Measurements from ENCODE around the gene PPAN.

PPAN gene

DNA sequence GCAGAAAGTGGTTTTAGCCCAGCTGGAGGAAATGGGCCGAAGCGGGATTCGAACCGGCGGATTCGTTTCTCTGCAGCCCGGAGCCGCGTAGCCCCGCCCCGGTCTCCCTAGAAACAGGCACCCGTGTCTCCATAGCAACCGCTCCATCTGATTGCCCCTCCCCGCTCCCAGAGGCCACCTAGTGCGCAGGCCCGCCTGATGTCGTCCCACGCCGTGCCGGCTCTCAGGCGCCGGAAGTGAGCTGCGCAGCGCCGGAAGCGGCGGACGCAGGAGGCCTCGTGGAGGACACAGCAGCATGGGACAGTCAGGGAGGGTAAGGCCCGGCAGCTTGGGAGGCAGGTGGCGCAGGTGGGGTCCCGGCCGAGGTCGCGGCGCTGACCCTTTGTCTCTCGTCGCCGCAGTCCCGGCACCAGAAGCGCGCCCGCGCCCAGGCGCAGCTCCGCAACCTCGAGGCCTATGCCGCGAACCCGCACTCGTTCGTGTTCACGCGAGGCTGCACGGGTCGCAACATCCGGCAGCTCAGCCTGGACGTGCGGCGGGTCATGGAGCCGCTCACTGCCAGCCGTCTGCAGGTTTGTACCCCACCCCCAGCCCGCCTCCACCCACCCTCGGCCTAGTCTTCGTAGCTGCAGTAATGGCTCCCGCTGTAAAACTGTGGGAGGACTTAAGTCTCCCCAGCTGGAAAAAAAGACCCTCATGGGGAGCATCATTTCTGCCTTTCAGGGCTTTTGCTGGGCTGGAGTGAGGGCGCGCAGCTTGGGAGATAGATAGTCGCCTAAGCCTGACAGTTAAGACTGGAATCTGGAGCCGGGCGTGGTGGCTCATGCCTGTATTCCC lies at the start of gene PPAN:
Gene PPAN (plus strand): TSS at position 263 of the 837 bp plus-strand sequence. CDS start 33 bp downstream, at position 296.
- no peak for TF ChIP-seq CTCF (IDR thresholded peaks at IDR 0.05; ENCODE audit: low read depth, low read length)
- peak; percentile 99 for DNase-seq (ENCODE audit: low read depth in 2 of 2)
- H3K4me3 ChIP-seq (replicated peaks in 1 of 2; ENCODE audit: low read depth in 2 of 2, low read length in 2 of 2), result peak within 1 kb of the TSS; percentile 66 to 86

- no peak overlapping the region for H3K4me3 ChIP-seq (replicated peaks in 1 of 2; ENCODE audit: low read depth in 2 of 2, low read length in 2 of 2)
- no peak for TF ChIP-seq CTCF (IDR thresholded peaks at IDR 0.05; ENCODE audit: low read depth, low read length)
- no peak for DNase-seq (ENCODE audit: low read depth in 2 of 2)
Measured at GRCh38 chr19:10061717-10062310, 44.3 kb upstream of the PPAN start.

GRCh38 chr19:10068205-10068604 lies 38.0 kb upstream of the PPAN start:
- no peak for DNase-seq (ENCODE audit: low read depth in 2 of 2)
- TF ChIP-seq CTCF (IDR thresholded peaks at IDR 0.05; ENCODE audit: low read depth, low read length), result no peak
- H3K4me3 ChIP-seq (replicated peaks in 1 of 2; ENCODE audit: low read depth in 2 of 2, low read length in 2 of 2), result no peak overlapping the region

DNA sequence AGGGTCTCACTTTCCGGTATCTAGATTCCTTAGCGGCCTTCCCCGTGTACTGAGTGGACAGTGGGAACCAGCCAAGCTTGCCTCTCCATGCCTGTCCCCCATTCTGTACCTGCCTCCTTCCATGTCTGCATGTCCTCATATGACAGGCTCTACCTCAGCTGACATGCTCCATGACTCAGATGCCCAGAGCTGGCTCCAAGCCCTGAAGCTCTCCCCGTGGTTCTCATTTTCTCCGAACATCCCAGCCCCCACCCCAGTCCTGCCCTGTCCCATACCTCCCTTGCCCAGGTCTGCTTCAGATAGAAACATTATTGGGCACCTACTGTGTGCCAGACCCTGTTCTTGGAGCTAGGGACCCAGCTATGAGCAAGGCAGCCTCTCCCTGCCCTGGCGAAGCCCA lies 37.1 kb upstream of the PPAN start:
- DNase-seq (ENCODE audit: low read depth in 2 of 2), result peak in 1 of 2 donors; percentile 19
- no peak overlapping the region for H3K4me3 ChIP-seq (replicated peaks in 1 of 2; ENCODE audit: low read depth in 2 of 2, low read length in 2 of 2)
- no peak for TF ChIP-seq CTCF (IDR thresholded peaks at IDR 0.05; ENCODE audit: low read depth, low read length)

DNA sequence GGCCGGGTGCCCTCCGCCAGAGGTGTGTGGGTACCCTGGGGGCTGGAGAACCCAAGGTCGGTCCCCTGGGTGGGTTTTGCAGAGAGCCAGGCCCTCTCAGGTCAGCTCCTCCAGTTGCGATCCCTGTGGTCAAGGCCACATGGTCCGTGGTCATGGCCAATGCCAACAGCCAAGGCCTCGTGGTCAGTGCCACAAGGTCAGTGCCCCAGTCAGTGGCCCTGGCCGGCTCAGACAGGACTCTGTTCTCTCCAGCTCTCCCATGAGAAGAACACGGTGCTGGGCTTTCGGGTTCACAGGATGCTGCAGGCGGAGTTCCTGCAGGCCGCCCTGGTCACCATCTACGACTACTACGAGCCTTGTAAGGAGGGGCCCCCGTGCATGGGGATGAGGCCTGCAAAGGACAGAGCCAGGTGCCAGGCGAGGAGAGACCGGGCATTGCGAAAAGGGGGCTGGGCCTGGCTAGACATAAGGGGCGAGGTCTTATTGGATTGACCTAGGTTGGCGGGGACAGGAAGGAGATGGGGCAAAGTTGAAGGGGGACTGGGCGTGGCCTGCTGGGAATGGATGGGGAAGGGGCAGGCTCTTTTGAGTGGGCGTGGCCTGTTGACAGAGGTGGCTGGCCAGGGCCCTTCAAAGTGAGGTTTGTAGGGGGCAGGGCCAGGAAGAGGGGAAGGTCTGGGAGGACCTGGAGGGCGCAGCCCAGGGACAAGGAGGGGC lies 35.3 kb upstream of the PPAN start:
- no peak for TF ChIP-seq CTCF (IDR thresholded peaks at IDR 0.05; ENCODE audit: low read depth, low read length)
- no peak overlapping the region for H3K4me3 ChIP-seq (replicated peaks in 1 of 2; ENCODE audit: low read depth in 2 of 2, low read length in 2 of 2)
- DNase-seq (ENCODE audit: low read depth in 2 of 2), result no peak

GRCh38 chr19:10074153-10074552 lies 32.0 kb upstream of the PPAN start:
- no peak overlapping the region for H3K4me3 ChIP-seq (replicated peaks in 1 of 2; ENCODE audit: low read depth in 2 of 2, low read length in 2 of 2)
- TF ChIP-seq CTCF (IDR thresholded peaks at IDR 0.05; ENCODE audit: low read depth, low read length), result peak; percentile 43
- peak; percentile 27 to 63 for DNase-seq (ENCODE audit: low read depth in 2 of 2)
